ENCODE results near the gene MRGPRF.

The MRGPRF gene

GRCh38 chr11:69050592-69051380, 37.7 kb upstream of the MRGPRF start:
- no peak for DNase-seq (ENCODE audit: low read depth)

- no peak for DNase-seq (ENCODE audit: low read depth)
Measured at GRCh38 chr11:69049490-69049867, 36.4 kb upstream of the MRGPRF start.

- peak; percentile 91 for DNase-seq (ENCODE audit: low read depth)
Measured at GRCh38 chr11:69048694-69049489, 35.8 kb upstream of the MRGPRF start, which contains the start of gene TPCN2. TSS of gene TPCN2 (plus strand) at chr11:69048932. CDS start at chr11:69048998, 66 bp downstream.

GRCh38 chr11:69048031-69048693, 35.1 kb upstream of the MRGPRF start:
- DNase-seq (ENCODE audit: low read depth) = peak; percentile 19

- DNase-seq (ENCODE audit: low read depth) = peak; percentile 75
Measured at GRCh38 chr11:69044111-69045013, 31.3 kb upstream of the MRGPRF start.

GRCh38 chr11:69041516-69041915, 28.5 kb upstream of the MRGPRF start:
- peak; percentile 71 for DNase-seq (ENCODE audit: low read depth)

GRCh38 chr11:69040581-69041260, 27.7 kb upstream of the MRGPRF start:
- peak; percentile 81 for DNase-seq (ENCODE audit: low read depth)

GRCh38 chr11:69040051-69040450, 27.0 kb upstream of the MRGPRF start:
- DNase-seq (ENCODE audit: low read depth) = no peak

- peak; percentile 62 for DNase-seq (ENCODE audit: low read depth)
Measured at GRCh38 chr11:69039501-69039900, 26.5 kb upstream of the MRGPRF start.

GRCh38 chr11:69037544-69037943, 24.5 kb upstream of the MRGPRF start:
- DNase-seq (ENCODE audit: low read depth) = no peak

- no peak for DNase-seq (ENCODE audit: low read depth)
Measured at GRCh38 chr11:69037074-69037473, 24.0 kb upstream of the MRGPRF start.

GRCh38 chr11:69035946-69036340, 22.9 kb upstream of the MRGPRF start:
- no peak for DNase-seq (ENCODE audit: low read depth)

- no peak for DNase-seq (ENCODE audit: low read depth)
Measured at GRCh38 chr11:69035150-69035945, 22.3 kb upstream of the MRGPRF start.

GRCh38 chr11:69034123-69034867, 21.2 kb upstream of the MRGPRF start:
- no peak for DNase-seq (ENCODE audit: low read depth)

- no peak for DNase-seq (ENCODE audit: low read depth)
Measured at GRCh38 chr11:69033431-69033830, 20.4 kb upstream of the MRGPRF start.

- DNase-seq (ENCODE audit: low read depth) = no peak
Measured at GRCh38 chr11:69032833-69033232, 19.8 kb upstream of the MRGPRF start.

- DNase-seq (ENCODE audit: low read depth) = peak; percentile 38
Measured at GRCh38 chr11:69030301-69030700, 17.3 kb upstream of the MRGPRF start.

GRCh38 chr11:69027704-69028372, 14.8 kb upstream of the MRGPRF start:
- peak; percentile 88 for DNase-seq (ENCODE audit: low read depth)

GRCh38 chr11:69024509-69024908, 11.5 kb upstream of the MRGPRF start:
- no peak for DNase-seq (ENCODE audit: low read depth)

All from amniotic epithelial cell (primary cell).